Measurements from ENCODE around the gene GPR146.
A peak's percentile ranks its signal among the peaks of the same experiment; 100 is the strongest.

The GPR146 gene

DNA sequence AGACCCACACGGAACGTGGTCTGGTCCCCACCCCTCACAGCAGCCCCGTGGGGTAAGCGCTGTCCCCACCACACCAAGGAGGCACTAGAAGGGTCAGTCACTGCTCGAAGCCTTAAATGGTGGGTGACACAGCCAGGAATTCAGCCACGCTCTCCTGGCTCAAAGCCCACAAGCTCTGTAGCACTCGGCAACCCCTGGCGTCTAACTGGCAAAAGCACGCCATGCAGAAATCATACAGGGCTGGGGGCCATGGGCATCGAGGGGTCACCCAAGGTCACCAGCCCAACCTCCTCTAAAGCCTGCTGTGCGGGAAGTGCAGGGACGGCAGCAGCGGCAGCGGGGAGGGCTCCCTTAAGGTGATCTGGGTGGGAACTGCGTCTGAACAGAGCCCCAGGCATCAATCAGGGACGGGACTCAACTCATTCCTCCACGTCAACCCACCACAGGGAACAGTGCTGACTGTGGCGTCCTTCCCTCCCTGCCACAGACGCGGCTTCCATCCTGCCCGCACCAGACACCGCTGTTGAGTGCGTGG is 51.3 kb downstream of the GPR146 start:
- H3K4me3 ChIP-seq (ENCODE audit: low read length in 2 of 2) = no peak overlapping the region
- peak overlapping the region; percentile 87 for H3K23ac ChIP-seq (ENCODE audit: low read depth, low read length, poor library complexity)
- H3K27ac ChIP-seq (replicated peaks; ENCODE audit: low read length) = no peak overlapping the region
- no CpG with 5 or more reads among the region's 23 CpGs for WGBS, 2 donors (ENCODE audit: extremely low coverage in 2 of 2, insufficient read length in 2 of 2, insufficient replicate concordance in 1 of 2)
- H3K4ac ChIP-seq (ENCODE audit: low read length) = no peak overlapping the region
- H4K91ac ChIP-seq (ENCODE audit: low read depth, low read length, poor library complexity) = no peak overlapping the region
- H2BK12ac ChIP-seq (ENCODE audit: low read length) = peak overlapping the region; percentile 63
- peaks cover 4% of the 10 kb centered on the region in 2 donors for H3K9me3 ChIP-seq (replicated peaks in 1 of 2; ENCODE audit: control insufficient read depth in 2 of 2, insufficient read depth in 1 of 2, low read depth in 1 of 2, low read length in 2 of 2)
- no peak overlapping the region for H2AK5ac ChIP-seq (ENCODE audit: low read depth, low read length)
- no peak overlapping the region for H2BK15ac ChIP-seq (ENCODE audit: low read length)
- no peak overlapping the region for H2BK120ac ChIP-seq (ENCODE audit: low read depth, low read length)
- H3K27me3 ChIP-seq (ENCODE audit: control insufficient read depth in 3 of 3, insufficient read depth in 3 of 3, low read depth in 1 of 3, low read length in 3 of 3) = no peaks in the 10 kb centered on the region
- H2BK5ac ChIP-seq (ENCODE audit: low read length) = no peak overlapping the region
- no peak overlapping the region for H2AFZ ChIP-seq (ENCODE audit: low read length)
- H3K4me2 ChIP-seq (ENCODE audit: insufficient read depth, low read length, poor library complexity, severe bottlenecking) = no peak overlapping the region
- H3K36me3 ChIP-seq (replicated peaks in 1 of 2; ENCODE audit: control insufficient read depth in 2 of 2, insufficient read depth in 2 of 2, low read length in 2 of 2) = peaks cover 16 to 21% of the 10 kb centered on the region in 2 donors
- H3K4me1 ChIP-seq (ENCODE audit: control insufficient read depth in 2 of 2, insufficient read depth in 1 of 2, low read depth in 1 of 2, low read length in 2 of 2) = peaks cover 4 to 15% of the 10 kb centered on the region in 2 donors
- no peak overlapping the region for H3K18ac ChIP-seq (ENCODE audit: low read length)
- peaks cover 20% of the 10 kb centered on the region for H3K79me1 ChIP-seq (ENCODE audit: low read depth, low read length)
- DNase-seq (ENCODE audit: low spot score) = no peak
- no peak overlapping the region for H3K9ac ChIP-seq (ENCODE audit: low read depth, low read length, poor library complexity)
- H4K8ac ChIP-seq (ENCODE audit: low read depth, low read length) = no peak overlapping the region
- peak overlapping the region; percentile 84 for H3K14ac ChIP-seq (ENCODE audit: low read length)

DNA sequence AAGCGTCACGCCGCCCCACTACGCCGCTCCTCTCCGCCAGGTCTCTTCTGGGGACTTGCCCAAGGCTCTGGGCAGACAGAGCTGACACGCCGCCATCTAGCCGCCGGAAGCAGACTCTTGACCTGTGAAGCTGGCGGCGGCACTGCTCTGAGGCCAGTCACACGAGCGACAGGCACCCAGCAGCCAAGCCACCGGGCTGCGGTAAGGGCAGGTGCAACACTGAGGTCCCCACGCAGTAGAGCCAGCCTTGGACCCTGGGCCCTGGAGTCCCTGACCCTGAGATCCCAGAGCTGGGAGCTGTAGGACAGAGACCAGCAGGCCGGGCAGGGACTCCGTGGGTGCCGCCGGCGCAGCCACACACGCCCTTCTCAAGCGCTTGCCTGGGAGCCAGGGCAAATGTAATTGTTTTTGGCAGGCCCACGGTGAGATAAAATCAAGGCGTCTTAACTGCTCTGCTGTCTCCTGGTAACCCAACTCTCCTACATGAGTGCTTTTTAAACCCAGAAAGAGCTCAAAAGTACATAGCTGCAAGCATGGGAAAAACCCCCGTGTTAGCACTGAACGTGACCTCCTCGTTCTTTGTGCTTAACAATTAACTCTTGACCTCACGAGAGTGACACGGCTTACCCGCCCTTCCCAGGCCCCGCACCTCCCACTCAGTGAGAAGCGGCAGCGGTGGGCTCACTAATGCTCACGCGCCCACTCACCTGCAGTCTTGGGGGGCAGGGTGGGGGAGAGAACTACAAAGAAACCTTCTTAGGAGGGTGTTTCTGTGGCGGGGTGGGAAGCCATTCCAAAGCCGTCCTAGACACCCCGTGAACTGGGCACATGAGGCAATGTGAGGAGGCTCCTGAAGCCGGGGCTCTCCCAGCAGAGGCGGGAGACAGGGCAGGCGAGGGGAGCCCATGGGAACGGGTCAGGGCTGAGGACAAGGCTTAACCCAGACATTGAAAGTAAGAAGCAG is 52.1 kb downstream of the GPR146 start:
- WGBS, 2 donors (ENCODE audit: extremely low coverage in 2 of 2, insufficient read length in 2 of 2, insufficient replicate concordance in 1 of 2) = no CpG with 5 or more reads among the region's 44 CpGs

GRCh38 chr7:1097120-1097504 is 52.8 kb downstream of the GPR146 start:
- Histone ChIP-seq H2BK5ac (ENCODE audit: low read length) (no peak overlapping the region), H3K4me3 (ENCODE audit: low read length in 2 of 2) (peak overlapping the region in 1 of 2 donors; percentile 63), H3K27ac (replicated peaks; ENCODE audit: low read length) (no peak overlapping the region), H2BK15ac (ENCODE audit: low read length) (no peak overlapping the region), H3K18ac (ENCODE audit: low read length) (peak overlapping the region; percentile 13), H3K9me3 (replicated peaks in 1 of 2; ENCODE audit: control insufficient read depth in 2 of 2, insufficient read depth in 1 of 2, low read depth in 1 of 2, low read length in 2 of 2) (peaks cover 2 to 4% of the 10 kb centered on the region in 2 donors), H2BK120ac (ENCODE audit: low read depth, low read length) (no peak overlapping the region), H2AFZ (ENCODE audit: low read length) (no peak overlapping the region), H3K9ac (ENCODE audit: low read depth, low read length, poor library complexity) (no peak overlapping the region), H3K4me1 (ENCODE audit: control insufficient read depth in 2 of 2, insufficient read depth in 1 of 2, low read depth in 1 of 2, low read length in 2 of 2) (peaks cover 11 to 27% of the 10 kb centered on the region in 2 donors), H3K23ac (ENCODE audit: low read depth, low read length, poor library complexity) (peak overlapping the region; percentile 58), H3K14ac (ENCODE audit: low read length) (peak overlapping the region; percentile 31), H2BK12ac (ENCODE audit: low read length) (no peak overlapping the region), H3K36me3 (replicated peaks in 1 of 2; ENCODE audit: control insufficient read depth in 2 of 2, insufficient read depth in 2 of 2, low read length in 2 of 2) (peaks cover 11 to 17% of the 10 kb centered on the region in 2 donors), H4K91ac (ENCODE audit: low read depth, low read length, poor library complexity) (no peak overlapping the region), H2AK5ac (ENCODE audit: low read depth, low read length) (no peak overlapping the region), H3K4ac (ENCODE audit: low read length) (no peak overlapping the region), H3K27me3 (ENCODE audit: control insufficient read depth in 3 of 3, insufficient read depth in 3 of 3, low read depth in 1 of 3, low read length in 3 of 3) (no peaks in the 10 kb centered on the region), H3K4me2 (ENCODE audit: insufficient read depth, low read length, poor library complexity, severe bottlenecking) (no peak overlapping the region), H3K79me1 (ENCODE audit: low read depth, low read length) (peaks cover 17% of the 10 kb centered on the region), H4K8ac (ENCODE audit: low read depth, low read length) (no peak overlapping the region)
- no CpG with 5 or more reads among the region's 13 CpGs for WGBS, 2 donors (ENCODE audit: extremely low coverage in 2 of 2, insufficient read length in 2 of 2, insufficient replicate concordance in 1 of 2)
- no peak for DNase-seq (ENCODE audit: low spot score)

More for the DNA sequence above, 52.1 kb downstream of the GPR146 start:
- Histone ChIP-seq H2BK120ac (ENCODE audit: low read depth, low read length) (no peak overlapping the region), H3K27ac (replicated peaks; ENCODE audit: low read length) (no peak overlapping the region), H4K91ac (ENCODE audit: low read depth, low read length, poor library complexity) (no peak overlapping the region), H3K4me3 (ENCODE audit: low read length in 2 of 2) (peak overlapping the region in 1 of 2 donors; percentile 63), H3K4me2 (ENCODE audit: insufficient read depth, low read length, poor library complexity, severe bottlenecking) (no peak overlapping the region), H2BK15ac (ENCODE audit: low read length) (no peak overlapping the region), H3K14ac (ENCODE audit: low read length) (peak overlapping the region; percentile 31), H3K9me3 (replicated peaks in 1 of 2; ENCODE audit: control insufficient read depth in 2 of 2, insufficient read depth in 1 of 2, low read depth in 1 of 2, low read length in 2 of 2) (peaks cover 4% of the 10 kb centered on the region in 2 donors), H3K79me1 (ENCODE audit: low read depth, low read length) (peaks cover 20% of the 10 kb centered on the region), H2BK5ac (ENCODE audit: low read length) (no peak overlapping the region), H2BK12ac (ENCODE audit: low read length) (peak overlapping the region; percentile 63), H2AK5ac (ENCODE audit: low read depth, low read length) (no peak overlapping the region), H3K9ac (ENCODE audit: low read depth, low read length, poor library complexity) (no peak overlapping the region), H3K23ac (ENCODE audit: low read depth, low read length, poor library complexity) (peak overlapping the region; percentile 87), H4K8ac (ENCODE audit: low read depth, low read length) (no peak overlapping the region), H3K4me1 (ENCODE audit: control insufficient read depth in 2 of 2, insufficient read depth in 1 of 2, low read depth in 1 of 2, low read length in 2 of 2) (peaks cover 8 to 22% of the 10 kb centered on the region in 2 donors), H3K4ac (ENCODE audit: low read length) (no peak overlapping the region), H3K36me3 (replicated peaks in 1 of 2; ENCODE audit: control insufficient read depth in 2 of 2, insufficient read depth in 2 of 2, low read length in 2 of 2) (peaks cover 16 to 21% of the 10 kb centered on the region in 2 donors), H3K18ac (ENCODE audit: low read length) (peak overlapping the region; percentile 13), H3K27me3 (ENCODE audit: control insufficient read depth in 3 of 3, insufficient read depth in 3 of 3, low read depth in 1 of 3, low read length in 3 of 3) (no peaks in the 10 kb centered on the region), H2AFZ (ENCODE audit: low read length) (no peak overlapping the region)
- DNase-seq (ENCODE audit: low spot score) = no peak
